Chondrocyte (in vitro differentiated cells): ENCODE data around the gene PPP5C. TPM values are rescaled to one million over a fixed set of nuclear protein-coding genes. Genes with fewer than 3 reads are reported as not detected.
"Not testable (repeated sequence)": the region's sequence is repeated elsewhere in the genome, so short reads cannot be mapped to it uniquely, and the experiment has no call there.

Experiments
- DNase-seq: peaks from one replicate; pipeline ENCODE4 v3.0.0; 2021; ENCODE audit warnings: mixed read lengths, low spot score
- H3K27ac Mint-ChIP-seq: one replicate; pipeline ENCODE4 v1.8.0; 2021; ENCODE audit warnings: mild to moderate bottlenecking, moderate library complexity, mixed read lengths; ENCODE audit not compliant: unreplicated experiment
- H3K27me3 Mint-ChIP-seq: 2 replicates; pipeline ENCODE4 v1.8.0; 2021; ENCODE audit warnings: low read depth, mixed read lengths
- H3K36me3 Mint-ChIP-seq: 2 replicates; pipeline ENCODE4 v1.8.0; 2021; ENCODE audit warnings: low read depth, mixed read lengths
- H3K4me1 Mint-ChIP-seq: 2 replicates; pipeline ENCODE4 v1.8.0; 2021; ENCODE audit warnings: low read depth, mild to moderate bottlenecking, mixed read lengths
- H3K4me3 Mint-ChIP-seq: one replicate; pipeline ENCODE4 v1.8.0; 2021; ENCODE audit warnings: mild to moderate bottlenecking, moderate library complexity, mixed read lengths; ENCODE audit not compliant: unreplicated experiment
- H3K9me3 Mint-ChIP-seq: 2 replicates; pipeline ENCODE4 v1.8.0; 2021; ENCODE audit warnings: low read depth, mixed read lengths
- CTCF ChIP-seq: fragments of 200-600 bp; sonication (generic); IDR thresholded peaks from 2 replicates; pipeline ENCODE4 v1.5.0; 2021; ENCODE audit warnings: antibody characterized with exemption, mild to moderate bottlenecking, moderate library complexity
- total RNA-seq: library from RNA; stranded (reverse); gene quantifications from 3 replicates; pipeline ENCODE4 v1.2.1, GENCODE V29; 2021

The PPP5C gene
- total RNA-seq, 1 donor from 2014 or later, result 62.5 TPM

GRCh38 chr19:46427518-46428045 is 80.7 kb downstream of the PPP5C start:
- no peaks in the 10 kb centered on the region for H3K36me3 Mint-ChIP-seq
- no peak overlapping the region for H3K4me3 Mint-ChIP-seq
- peaks cover 25% of the 10 kb centered on the region for H3K4me1 Mint-ChIP-seq
- H3K27me3 Mint-ChIP-seq, result no peaks in the 10 kb centered on the region
- H3K9me3 Mint-ChIP-seq, result no peaks in the 10 kb centered on the region
- TF ChIP-seq CTCF, result no peak
- DNase-seq, result no peak
- H3K27ac Mint-ChIP-seq, result no peak overlapping the region

- no peak for TF ChIP-seq CTCF
- Mint-ChIP-seq H3K4me1 (peaks cover 25% of the 10 kb centered on the region), H3K27ac (no peak within 1 kb of the TSS), H3K4me3 (peak within 1 kb of the TSS; percentile 66), H3K36me3 (no peaks in the 10 kb centered on the region), H3K9me3 (no peaks in the 10 kb centered on the region), H3K27me3 (no peaks in the 10 kb centered on the region)
- DNase-seq, result no peak
Observed at GRCh38 chr19:46428239-46429135, 81.6 kb downstream of the PPP5C start, which contains the start of gene PNMA8C. Gene PNMA8C, minus strand, starts transcription at chr19:46428936. Its CDS starts 577 bp downstream, at chr19:46428359.

- Mint-ChIP-seq H3K36me3 (no peaks in the 10 kb centered on the region), H3K9me3 (no peaks in the 10 kb centered on the region), H3K4me1 (peaks cover 25% of the 10 kb centered on the region), H3K27ac (no peak overlapping the region), H3K4me3 (no peak overlapping the region), H3K27me3 (no peaks in the 10 kb centered on the region)
- DNase-seq, result no peak
- TF ChIP-seq CTCF, result no peak
Observed at GRCh38 chr19:46429999-46430398, 83.1 kb downstream of the PPP5C start.

GRCh38 chr19:46431824-46432223 is 84.9 kb downstream of the PPP5C start:
- peak; percentile 30 for TF ChIP-seq CTCF
- H3K4me1 Mint-ChIP-seq, result peaks cover 16% of the 10 kb centered on the region
- H3K27ac Mint-ChIP-seq, result no peak overlapping the region
- no peaks in the 10 kb centered on the region for H3K36me3 Mint-ChIP-seq
- no peaks in the 10 kb centered on the region for H3K9me3 Mint-ChIP-seq
- H3K4me3 Mint-ChIP-seq, result no peak overlapping the region
- no peak for DNase-seq
- H3K27me3 Mint-ChIP-seq, result no peaks in the 10 kb centered on the region

GRCh38 chr19:46433470-46433869 is 86.6 kb downstream of the PPP5C start:
- DNase-seq, H3K27ac Mint-ChIP-seq, H3K4me3 Mint-ChIP-seq, H3K27me3 Mint-ChIP-seq, H3K4me1 Mint-ChIP-seq, H3K36me3 Mint-ChIP-seq, H3K9me3 Mint-ChIP-seq: not testable (repeated sequence)
